HG03135 (cell line): ENCODE measurements around the gene IFITM2.
"Not testable (repeated sequence)": the region's sequence is repeated elsewhere in the genome, so short reads cannot be mapped to it uniquely, and the experiment has no call there.

Experiments used
- ATAC-seq: cut with Tn5 transposase; IDR thresholded peaks from one replicate; pipeline ENCODE4 v1.9.1; 2021; ENCODE audit warnings: mild to moderate bottlenecking, moderate library complexity; ENCODE audit not compliant: unreplicated experiment

IFITM2 gene

GRCh38 chr11:324156-324555, 16.5 kb downstream of the IFITM2 start:
- no peak for ATAC-seq

- ATAC-seq = not testable (repeated sequence)
These were observed 17.2 kb downstream of the IFITM2 start for GRCh38 chr11:324593-325517.

- ATAC-seq = no peak
These were observed 18.4 kb downstream of the IFITM2 start for GRCh38 chr11:325796-326591.

- ATAC-seq = no peak
These were observed 18.9 kb downstream of the IFITM2 start for GRCh38 chr11:326592-326841.

- ATAC-seq = peak; percentile 63
These were observed 19.4 kb downstream of the IFITM2 start for GRCh38 chr11:326842-327580.

- ATAC-seq = no peak
These were observed 19.9 kb downstream of the IFITM2 start for GRCh38 chr11:327581-327923.

GRCh38 chr11:328012-328411, 20.4 kb downstream of the IFITM2 start:
- ATAC-seq = no peak

GRCh38 chr11:328516-329100, 21.0 kb downstream of the IFITM2 start:
- not testable (repeated sequence) for ATAC-seq

- ATAC-seq = no peak
These were observed 22.3 kb downstream of the IFITM2 start for GRCh38 chr11:329886-330253.

GRCh38 chr11:330307-330693, 22.7 kb downstream of the IFITM2 start:
- ATAC-seq = no peak

GRCh38 chr11:330694-331357, 23.2 kb downstream of the IFITM2 start:
- no peak for ATAC-seq

GRCh38 chr11:331358-332060, 23.9 kb downstream of the IFITM2 start:
- no peak for ATAC-seq

- no peak for ATAC-seq
These were observed 25.2 kb downstream of the IFITM2 start for GRCh38 chr11:332651-333480.

GRCh38 chr11:333616-334263, 26.1 kb downstream of the IFITM2 start:
- ATAC-seq = not testable (repeated sequence)

GRCh38 chr11:334264-334994, 26.8 kb downstream of the IFITM2 start:
- ATAC-seq = no peak

- ATAC-seq = no peak
These were observed 28.4 kb downstream of the IFITM2 start for GRCh38 chr11:335779-336658.

GRCh38 chr11:336659-337198, 29.1 kb downstream of the IFITM2 start:
- no peak for ATAC-seq
